Lung (tissue), 12 donors: ENCODE data around the gene CRHBP. TPM values are rescaled to one million over a fixed set of nuclear protein-coding genes. Genes with fewer than 3 reads are reported as not detected.

Source experiments
- ATAC-seq: fragments of 200-7000 bp; cut with Tn5 transposase; one replicate; pipeline ENCODE4 v1.9.1; 2020; ENCODE audit warnings: moderate number of reproducible peaks; ENCODE audit not compliant: insufficient read depth, low FRiP score
- DNase-seq, 3 donors: peaks; one replicate each; pipeline ENCODE4 v3.0.0-alpha.2; 2013 to 2017
- H3K27ac ChIP-seq, 2 donors: one replicate each; pipeline ENCODE4 v1.5.1; 2013; ENCODE audit warnings: mild to moderate bottlenecking in 2 of 2, moderate library complexity in 2 of 2, control low read depth in 1 of 2, inconsistent platforms in 1 of 2, low read depth in 1 of 2, low read length in 1 of 2
- H3K27me3 ChIP-seq, 3 donors: one replicate each; pipeline ENCODE4 v1.5.1; 2013; ENCODE audit warnings: low read length in 2 of 3; ENCODE audit not compliant: control insufficient read depth in 3 of 3, insufficient read depth in 3 of 3
- H3K36me3 ChIP-seq, 4 donors: one replicate each; pipeline ENCODE4 v1.5.1; 2013; ENCODE audit warnings: low read length in 4 of 4, mild to moderate bottlenecking in 1 of 4, moderate library complexity in 1 of 4; ENCODE audit not compliant: control insufficient read depth in 4 of 4, insufficient read depth in 4 of 4
- H3K4me1 ChIP-seq, 5 donors: one replicate each; pipeline ENCODE4 v1.5.1; 2013; ENCODE audit warnings: low read length in 5 of 5, mild to moderate bottlenecking in 2 of 5, moderate library complexity in 1 of 5; ENCODE audit not compliant: control insufficient read depth in 5 of 5, insufficient read depth in 5 of 5
- H3K4me3 ChIP-seq: one replicate; pipeline ENCODE4 v1.5.1; 2013; ENCODE audit warnings: mild to moderate bottlenecking, control low read depth, moderate library complexity
- H3K9ac ChIP-seq, 2 donors: one replicate each; pipeline ENCODE4 v1.5.1; 2013; ENCODE audit warnings: low read length in 2 of 2, control low read depth in 1 of 2; ENCODE audit not compliant: insufficient read depth in 1 of 2
- H3K9me3 ChIP-seq, 4 donors: one replicate each; pipeline ENCODE4 v1.5.1; 2013; ENCODE audit warnings: low read length in 3 of 4, mild to moderate bottlenecking in 1 of 4, moderate library complexity in 1 of 4; ENCODE audit not compliant: control insufficient read depth in 4 of 4, insufficient read depth in 3 of 4
- CTCF ChIP-seq: IDR thresholded peaks from 2 replicates; pipeline ENCODE4 v1.5.1; 2012; ENCODE audit warnings: mild to moderate bottlenecking; ENCODE audit errors: control extremely low read depth, extremely low read depth
- WGBS, 2 donors: extraction: QIAGEN DNeasy Blood & Tissue Kit; methylation state at CpG; one replicate each; pipeline ENCODE4 v1.1.7; 2013; 5-methylcytosine and 5-hydroxymethylcytosine counted together
- polyA plus RNA-seq, 2 donors: library from polyadenylated mRNA; stranded (reverse); fragments of 200-250 nt; gene quantifications; one replicate each; pipeline ENCODE4 v1.2.1, GENCODE V29; 2013
- total RNA-seq, 2 donors: library from RNA; depleted of rRNA in 1 of 2; stranded (reverse); fragments of >200 nt in 1 of 2; gene quantifications; one replicate each; pipeline ENCODE4 v1.2.1, GENCODE V29; 2014 to 2021
- donor health status: control.
- donor health status: control.
- donor health status: Bipolar disorder and iron deficiency.
- donor health status: healthy.
- donor health status: DM: yes; HTN: yes; CAD: no.

The CRHBP gene
- total and polyA plus RNA-seq, 4 donors = 0.21 to 0.58 (median 0.33) TPM

DNA sequence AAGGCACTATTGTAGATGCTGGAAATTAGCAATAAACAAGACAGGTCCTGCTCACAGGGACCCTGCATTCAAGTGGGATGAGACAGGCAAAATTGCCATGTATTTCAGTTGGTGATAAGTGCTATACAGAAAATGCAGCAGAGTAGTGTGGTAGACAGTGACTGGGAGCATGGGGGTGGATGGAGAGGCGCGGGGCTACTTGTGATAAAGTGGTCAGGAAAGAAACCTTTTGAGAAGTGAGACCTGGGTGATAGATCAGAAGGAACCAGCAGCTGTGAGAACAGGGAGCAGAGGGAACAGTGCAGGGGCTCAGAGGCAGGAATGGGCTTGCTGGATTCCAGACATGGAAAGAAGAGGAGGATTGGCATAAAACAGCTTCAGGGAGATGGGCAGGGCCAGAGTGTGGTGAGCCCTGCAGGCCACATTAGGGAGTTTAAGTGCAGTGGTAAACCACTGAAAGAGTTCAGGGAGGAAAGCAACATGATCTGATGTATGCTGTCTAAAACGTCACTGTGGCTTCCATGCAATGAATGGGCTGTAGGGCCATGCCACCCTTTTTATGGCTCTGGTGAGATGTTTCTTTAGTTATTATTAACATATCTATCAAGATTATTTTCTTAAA lies 7.3 kb downstream of the CRHBP start:
- no peak for DNase-seq

DNA sequence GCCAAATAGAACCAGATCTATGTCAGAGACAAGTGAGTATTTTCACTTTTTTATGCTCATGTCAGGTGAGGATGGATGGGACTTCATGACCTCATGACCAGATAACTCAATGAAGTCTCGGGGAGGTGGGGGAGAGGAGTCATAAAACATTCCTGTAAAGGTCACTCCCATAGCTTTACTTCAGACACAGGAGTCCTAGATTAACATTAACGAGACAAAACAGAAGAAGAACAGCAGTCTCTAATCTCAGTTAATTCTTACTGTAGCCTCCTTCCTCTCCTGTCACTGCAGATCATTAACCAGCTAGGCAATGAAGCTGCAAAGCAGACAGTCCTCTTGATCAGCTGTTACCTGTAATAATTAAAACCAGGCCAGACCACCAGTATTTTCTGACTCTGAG lies 11.2 kb downstream of the CRHBP start:
- no peaks in the 10 kb centered on the region for H3K36me3 ChIP-seq
- no peak for ATAC-seq
- H3K9ac ChIP-seq = no peak overlapping the region
- WGBS, 2 donors = 72 to 73% methylated on average over 2 of the region's 2 CpGs
- H3K4me1 ChIP-seq = no peaks in the 10 kb centered on the region
- peaks cover 0 to 7% (median 0%) of the 10 kb centered on the region in 3 donors for H3K27me3 ChIP-seq
- no peak overlapping the region for H3K4me3 ChIP-seq
- TF ChIP-seq CTCF = no peak
- no peak for DNase-seq
- H3K27ac ChIP-seq = no peak overlapping the region
- H3K9me3 ChIP-seq = no peaks in the 10 kb centered on the region

More for the DNA sequence above, 7.3 kb downstream of the CRHBP start:
- 71 to 75% methylated on average over 3 of the region's 3 CpGs for WGBS, 2 donors
- Histone ChIP-seq H3K27ac (no peak overlapping the region), H3K9me3 (no peaks in the 10 kb centered on the region), H3K27me3 (peaks cover 0 to 10% (median 9%) of the 10 kb centered on the region in 3 donors), H3K4me3 (no peak overlapping the region), H3K36me3 (no peaks in the 10 kb centered on the region), H3K4me1 (no peaks in the 10 kb centered on the region), H3K9ac (no peak overlapping the region)
- no peak for TF ChIP-seq CTCF
- ATAC-seq = no peak

GRCh38 chr5:76971511-76971910 lies 18.7 kb downstream of the CRHBP start:
- DNase-seq (no peak), ATAC-seq (no peak)
- H3K27me3 ChIP-seq = peaks cover 0 to 4% (median 0%) of the 10 kb centered on the region in 3 donors
- H3K4me3 ChIP-seq = no peak overlapping the region
- no peak for TF ChIP-seq CTCF
- no peaks in the 10 kb centered on the region for H3K36me3 ChIP-seq
- no peak overlapping the region for H3K9ac ChIP-seq
- no peaks in the 10 kb centered on the region for H3K4me1 ChIP-seq
- H3K27ac ChIP-seq = no peak overlapping the region
- no peaks in the 10 kb centered on the region for H3K9me3 ChIP-seq
- WGBS, 2 donors = 40 to 68% methylated on average over 2 of the region's 2 CpGs

DNA sequence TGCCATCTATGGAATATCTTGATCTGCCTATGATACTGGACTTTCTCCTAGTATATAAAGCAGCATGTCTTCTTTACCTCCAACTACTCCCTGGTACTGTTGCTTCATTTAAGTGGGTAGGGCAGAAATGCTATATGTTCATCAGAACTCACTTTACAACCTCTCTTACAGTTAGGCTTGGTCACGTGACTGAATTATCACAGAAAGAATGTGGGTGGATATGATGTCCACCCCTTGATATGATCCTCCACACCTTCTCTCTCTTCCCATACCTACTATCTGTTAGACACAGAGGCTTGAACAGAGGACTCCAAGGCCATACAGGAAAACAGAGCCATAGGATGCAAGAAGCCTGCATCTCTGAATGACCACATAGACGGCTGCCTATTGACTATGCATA lies 19.8 kb downstream of the CRHBP start:
- no peak overlapping the region for H3K9ac ChIP-seq
- H3K27ac ChIP-seq = no peak overlapping the region
- WGBS, 2 donors = 86 to 90% methylated on average over 2 of the region's 2 CpGs
- ATAC-seq (no peak), DNase-seq (no peak)
- TF ChIP-seq CTCF = no peak
- H3K27me3 ChIP-seq = peaks cover 0 to 4% (median 0%) of the 10 kb centered on the region in 3 donors
- H3K36me3 ChIP-seq = no peaks in the 10 kb centered on the region
- no peaks in the 10 kb centered on the region for H3K4me1 ChIP-seq
- H3K9me3 ChIP-seq = no peaks in the 10 kb centered on the region
- H3K4me3 ChIP-seq = no peak overlapping the region
